HG03095 (cell line): Measurements from ENCODE around the gene CCDC9B.

Experiments
- ATAC-seq: cut with Tn5 transposase; IDR thresholded peaks from one replicate; pipeline ENCODE4 v1.9.1; 2021; ENCODE audit warnings: moderate library complexity; ENCODE audit not compliant: unreplicated experiment

CCDC9B gene

DNA sequence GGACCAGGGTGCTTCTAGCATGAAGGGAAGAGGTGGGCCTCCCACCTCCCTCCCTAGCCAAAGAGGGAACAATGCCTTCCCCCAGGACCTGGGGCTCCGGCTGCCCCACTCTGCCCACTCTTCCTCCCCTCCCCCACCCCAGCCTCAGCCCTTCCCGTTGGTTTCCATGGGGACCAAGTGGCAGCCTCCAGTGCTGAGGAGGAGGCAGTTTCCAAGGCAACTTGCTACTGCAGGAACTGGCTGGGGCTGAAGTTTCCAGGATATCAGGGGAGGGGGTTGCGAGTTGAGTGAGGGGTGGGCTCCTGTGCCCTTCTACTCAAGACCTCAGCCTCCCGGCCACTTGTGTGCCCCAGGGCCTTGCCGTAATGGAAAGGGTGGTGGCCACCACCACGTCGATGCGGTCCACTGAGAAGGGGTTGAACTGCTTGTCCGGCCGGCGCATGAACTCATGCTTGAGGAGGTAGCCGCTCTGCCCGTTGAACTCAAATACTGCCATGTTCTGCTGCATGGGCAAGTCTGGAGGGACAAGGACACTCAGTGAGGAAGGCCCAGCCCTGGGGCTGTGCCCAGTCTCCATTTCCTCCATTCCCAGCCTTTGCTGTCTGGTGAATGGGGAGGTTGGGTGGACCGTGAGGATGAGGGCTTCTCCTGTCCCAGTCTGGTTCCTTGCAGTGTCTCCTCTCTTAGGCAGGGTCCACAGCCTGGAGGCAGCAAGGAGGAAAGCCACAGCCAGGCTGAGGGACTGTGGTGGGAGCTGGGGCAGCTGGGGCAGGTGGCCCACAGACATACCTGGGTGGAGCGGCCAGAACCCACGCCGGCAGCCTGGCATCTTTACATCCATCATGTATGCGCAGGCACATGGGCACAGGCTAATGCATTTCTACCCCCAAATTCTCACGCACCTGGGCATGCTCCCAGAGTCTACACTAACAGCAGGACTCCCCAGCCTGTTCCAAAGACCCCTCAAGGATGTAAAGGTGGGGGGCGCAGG lies 46.5 kb downstream of the CCDC9B start:
- no peak for ATAC-seq

DNA sequence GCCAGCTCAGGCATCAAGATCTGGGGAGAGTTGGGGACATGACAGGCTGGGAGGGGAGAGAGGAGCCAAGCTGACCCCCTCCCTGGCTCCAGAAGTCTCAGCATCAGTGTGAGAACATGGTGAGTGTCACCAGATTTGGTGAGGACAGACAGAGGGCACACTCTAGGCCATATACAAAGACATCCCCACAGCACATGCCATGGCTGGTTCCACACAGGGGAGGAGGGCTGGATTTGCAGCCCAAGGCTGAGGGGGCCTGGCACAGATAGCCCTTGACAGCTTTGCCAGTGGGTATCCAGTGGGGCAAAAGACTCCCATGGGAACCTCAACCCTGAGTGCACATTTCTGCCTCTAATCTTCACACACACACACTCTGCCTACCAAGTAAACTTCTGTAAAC lies 47.7 kb downstream of the CCDC9B start:
- ATAC-seq, result no peak

DNA sequence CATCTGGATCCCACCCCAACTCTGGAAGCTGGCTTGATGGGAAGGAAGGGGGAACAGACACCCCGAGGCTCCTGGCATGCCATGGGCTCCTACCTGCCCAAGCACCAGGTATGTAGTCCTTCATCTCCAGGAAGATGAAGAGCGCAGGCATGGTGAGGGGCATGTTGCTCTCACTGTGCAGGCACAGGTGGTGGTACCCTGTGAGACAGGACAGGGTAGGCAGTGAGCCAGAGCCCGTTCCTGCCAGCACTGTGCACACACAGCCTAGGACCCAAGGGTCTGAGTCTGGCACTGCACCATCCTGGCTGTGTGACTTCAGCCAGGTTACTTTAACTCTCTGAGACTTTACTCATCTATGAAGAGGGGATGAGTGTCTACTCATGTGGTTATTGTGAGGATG lies 48.5 kb downstream of the CCDC9B start:
- ATAC-seq, result no peak

DNA sequence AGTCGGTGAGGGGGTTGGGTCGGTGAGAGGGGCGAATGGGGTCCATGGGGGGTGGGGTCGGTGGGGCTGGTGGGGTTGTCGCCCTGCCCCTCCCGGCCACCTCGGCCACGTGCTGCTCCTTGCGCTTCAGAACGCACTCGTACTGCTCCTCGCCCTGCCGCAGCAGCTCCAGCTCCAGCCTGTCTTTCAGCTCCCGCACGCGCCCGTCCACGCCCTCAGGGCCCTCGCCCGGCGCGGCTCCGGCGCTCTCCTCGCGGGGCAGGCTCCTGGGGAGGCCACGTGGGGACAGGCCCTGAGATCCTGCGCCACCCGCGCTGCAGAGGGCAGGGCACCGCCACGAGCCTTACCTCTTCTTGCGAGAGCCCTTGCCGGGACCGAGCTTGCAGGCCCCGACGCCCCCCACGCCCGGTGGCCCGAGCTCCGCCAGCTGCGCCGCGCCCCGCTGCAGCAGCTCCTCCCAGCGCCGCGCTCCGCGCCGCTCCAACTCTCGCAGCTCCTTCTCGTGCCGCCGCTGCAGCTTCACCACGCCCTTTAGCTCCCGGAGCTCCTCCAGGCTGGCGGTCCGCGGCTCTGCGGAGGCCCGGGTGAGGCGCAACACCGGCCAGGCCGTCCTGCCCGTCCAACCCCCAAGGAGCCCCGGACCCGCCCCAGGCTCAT lies 49.7 kb downstream of the CCDC9B start:
- no peak for ATAC-seq

DNA sequence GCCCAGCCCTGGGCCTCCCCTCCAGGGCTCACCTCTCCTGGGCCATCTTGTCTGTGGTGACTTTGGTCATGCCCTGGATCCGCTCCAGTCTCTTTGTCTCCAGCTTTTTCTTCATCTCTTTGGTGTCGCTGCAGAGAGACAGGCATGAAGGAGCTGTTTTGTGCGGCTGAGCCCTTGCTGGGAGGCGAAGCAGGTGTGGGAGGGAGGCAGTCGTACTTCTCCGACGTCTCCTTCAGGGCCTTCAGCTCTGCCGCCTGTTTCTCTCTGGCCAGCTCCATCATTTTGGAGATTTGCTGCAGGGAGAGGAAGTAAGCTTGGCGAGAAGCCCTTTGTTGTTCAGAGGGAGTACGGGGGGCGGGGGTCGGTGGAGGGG lies 50.2 kb downstream of the CCDC9B start:
- ATAC-seq, result no peak

DNA sequence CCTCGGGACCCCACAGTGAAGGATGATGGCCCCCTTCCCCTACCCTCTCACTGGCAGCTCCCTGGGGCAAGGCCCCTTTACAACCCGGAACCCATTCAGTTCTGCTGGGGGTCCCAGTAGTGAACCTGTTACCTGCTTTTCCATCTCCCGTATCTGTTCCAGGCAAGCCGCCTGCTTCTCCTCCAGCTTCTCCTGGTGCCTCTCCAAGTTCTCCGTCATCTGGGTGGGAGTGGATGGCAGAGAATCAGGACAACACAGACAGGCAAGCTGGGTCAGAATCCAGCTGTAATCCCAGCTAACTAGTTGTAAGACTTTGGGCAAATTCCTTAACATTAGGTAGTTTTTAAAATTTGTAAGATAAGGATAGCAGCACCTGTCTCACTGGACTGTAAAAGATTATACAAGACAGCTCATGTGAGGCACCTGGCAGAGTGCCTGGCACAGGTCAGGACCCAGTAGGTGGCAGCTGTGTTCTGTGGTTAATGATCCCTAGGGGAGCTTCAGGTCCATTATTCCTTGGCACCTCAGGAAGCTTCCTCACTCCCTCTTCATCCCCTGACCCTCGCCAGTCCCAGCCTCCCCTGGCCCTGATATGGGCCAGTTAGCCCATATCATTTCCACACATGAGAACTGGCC lies 51.5 kb downstream of the CCDC9B start:
- no peak for ATAC-seq

DNA sequence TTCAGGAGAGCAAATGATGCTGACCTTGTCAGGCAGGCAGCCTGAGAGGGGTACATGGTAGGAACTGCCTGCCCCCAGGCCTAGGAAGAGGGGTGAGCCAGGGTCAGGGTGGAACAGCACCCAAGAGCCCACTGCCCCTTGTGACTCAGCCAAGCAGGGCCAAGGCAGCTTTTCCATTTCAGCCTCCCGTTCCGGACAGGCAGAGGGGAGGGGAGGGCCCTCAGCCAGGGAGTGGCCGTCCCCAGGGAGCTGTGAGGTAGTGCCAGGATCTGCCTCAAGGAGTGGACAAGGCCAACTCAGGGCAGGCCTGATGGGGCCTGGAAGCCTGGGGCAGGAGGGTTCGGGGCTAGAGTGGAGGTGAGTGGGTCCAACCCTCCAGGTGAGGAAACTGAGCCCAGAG lies 52.8 kb downstream of the CCDC9B start:
- no peak for ATAC-seq

DNA sequence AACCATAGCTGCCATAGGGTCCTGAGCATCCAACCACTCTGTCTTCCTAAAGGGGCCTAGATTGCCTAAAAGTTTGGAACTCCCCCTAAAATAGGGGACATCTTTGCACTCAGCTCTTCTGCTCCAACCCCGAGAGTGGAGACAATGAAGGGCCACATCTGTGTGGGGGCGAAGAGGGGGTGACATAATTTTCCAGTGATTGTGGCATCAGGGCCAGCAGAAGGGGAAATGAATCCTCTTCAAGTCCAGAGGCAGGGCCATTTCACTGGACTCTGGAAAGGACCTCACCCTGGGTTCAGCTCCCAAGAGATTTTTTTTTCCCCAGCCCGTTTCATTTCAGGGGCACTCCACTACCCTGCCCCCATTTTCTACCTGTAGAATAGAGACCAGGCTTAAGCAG lies 53.2 kb downstream of the CCDC9B start:
- ATAC-seq, result no peak

DNA sequence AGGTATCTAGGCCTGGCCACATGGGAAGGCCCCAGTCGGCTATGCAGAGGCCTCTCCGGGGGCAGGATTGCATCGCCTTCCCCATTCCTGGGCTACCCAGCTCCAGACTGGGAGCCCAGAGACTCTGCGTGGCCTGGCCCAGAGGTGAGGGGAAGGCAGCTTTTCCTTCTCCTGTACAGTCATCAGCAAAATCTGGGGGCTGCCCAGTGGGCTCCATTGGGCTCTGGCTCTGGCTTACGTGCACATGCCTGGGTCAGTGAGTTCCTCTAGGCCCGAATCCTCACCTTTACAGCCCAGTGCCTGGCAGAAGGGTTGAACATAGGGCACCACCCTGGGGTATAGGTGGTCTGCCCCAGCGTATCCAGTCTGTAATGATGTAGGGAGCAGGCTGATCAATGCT lies 53.9 kb downstream of the CCDC9B start:
- ATAC-seq, result no peak

DNA sequence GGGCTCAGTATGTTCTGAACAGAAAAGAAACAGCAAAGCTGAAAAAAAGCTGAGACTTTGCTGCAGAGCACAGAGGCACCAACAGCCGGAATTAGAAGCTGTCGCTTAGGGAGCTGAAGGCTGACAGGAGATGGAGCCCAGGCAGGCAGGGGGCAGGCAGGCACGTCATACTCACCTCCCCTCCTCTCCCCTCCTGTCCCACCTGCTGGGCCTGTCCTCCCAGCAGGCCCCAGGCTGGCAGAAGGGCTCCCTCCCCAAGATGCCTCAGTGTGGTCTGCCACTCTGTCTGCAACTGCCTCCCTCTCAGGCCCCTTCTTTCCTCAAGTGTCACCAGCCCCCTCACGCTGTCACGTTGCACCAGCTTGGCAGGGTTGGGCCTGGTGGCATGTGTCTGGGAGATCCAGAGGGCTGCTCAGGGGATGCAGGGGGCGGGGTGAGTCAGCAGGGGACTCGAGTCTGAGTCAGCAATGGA lies 54.6 kb downstream of the CCDC9B start:
- ATAC-seq, result no peak

DNA sequence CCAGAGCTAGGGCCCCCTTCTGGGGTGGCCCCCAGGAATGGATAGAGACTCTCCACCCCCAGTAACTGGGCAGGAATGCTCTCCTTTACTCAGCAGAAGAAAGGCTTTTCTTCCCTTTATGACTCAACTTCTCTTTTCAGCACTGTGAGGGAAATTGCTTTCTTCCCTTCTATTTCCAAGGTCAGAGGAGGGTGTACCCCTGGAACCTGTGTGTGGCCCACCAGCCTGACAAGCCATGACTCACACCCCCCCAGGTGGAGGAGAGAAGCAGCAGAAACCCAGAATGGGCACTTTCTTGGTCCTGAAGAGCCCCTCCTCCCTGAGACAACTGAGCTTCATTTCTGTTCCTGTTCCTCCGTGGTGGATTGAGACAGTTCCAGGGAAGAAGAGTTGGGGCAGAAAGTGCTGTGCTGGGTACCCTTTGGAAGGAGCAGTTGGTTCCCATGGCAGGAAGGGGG lies 55.2 kb downstream of the CCDC9B start:
- no peak for ATAC-seq

DNA sequence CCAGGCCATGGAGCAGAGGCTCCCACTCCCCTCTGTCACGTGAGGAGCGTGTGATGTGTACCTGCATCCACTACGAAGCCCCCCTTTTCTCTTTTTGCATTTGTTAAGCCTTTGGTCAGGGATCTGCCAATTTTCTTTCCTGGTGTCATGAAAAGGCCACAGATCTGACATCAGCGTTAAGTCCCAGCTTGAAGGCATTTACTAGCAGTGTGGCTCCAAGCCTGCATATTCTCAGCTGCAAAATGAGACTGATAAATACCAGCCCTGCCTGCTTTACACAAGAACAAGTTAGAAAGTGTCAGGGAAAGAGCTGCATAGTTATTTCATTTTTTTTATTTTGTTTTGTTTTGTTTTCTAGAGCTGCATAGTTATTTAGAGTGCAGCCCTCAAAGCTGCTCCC lies 55.6 kb downstream of the CCDC9B start:
- no peak for ATAC-seq

DNA sequence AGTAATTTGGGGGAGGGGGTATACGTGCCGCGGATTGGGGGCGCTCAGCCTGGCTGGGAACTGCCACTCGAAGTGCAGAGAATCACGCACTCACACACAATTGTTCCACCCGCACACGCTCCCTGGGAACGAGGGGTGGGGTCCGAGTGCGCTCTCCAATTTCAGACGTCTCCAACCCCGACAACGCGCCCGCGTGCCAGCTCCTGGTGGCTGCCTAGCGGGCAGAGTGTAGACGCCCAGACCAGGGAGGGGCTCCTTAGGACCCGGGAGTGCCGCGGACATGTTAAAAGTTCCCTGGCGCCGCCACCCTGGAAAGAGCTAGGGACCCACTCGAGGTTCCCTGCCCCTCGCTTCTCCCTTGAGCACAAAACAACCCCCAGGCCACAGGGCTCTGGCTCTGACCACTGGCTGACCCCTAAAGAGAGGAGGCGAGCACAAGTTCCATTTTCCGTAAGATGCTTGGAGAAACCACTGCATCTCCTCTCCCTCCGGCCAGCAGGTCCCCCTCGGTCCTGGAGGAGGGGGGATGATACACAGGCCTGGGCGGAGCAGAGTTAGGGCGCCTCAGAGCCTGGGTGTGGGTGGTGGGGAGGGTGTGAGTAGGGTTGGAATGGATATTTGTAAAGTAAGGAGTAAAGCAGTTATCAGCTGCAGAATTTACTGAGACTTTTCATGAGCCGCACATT lies 57.0 kb downstream of the CCDC9B start:
- no peak for ATAC-seq

DNA sequence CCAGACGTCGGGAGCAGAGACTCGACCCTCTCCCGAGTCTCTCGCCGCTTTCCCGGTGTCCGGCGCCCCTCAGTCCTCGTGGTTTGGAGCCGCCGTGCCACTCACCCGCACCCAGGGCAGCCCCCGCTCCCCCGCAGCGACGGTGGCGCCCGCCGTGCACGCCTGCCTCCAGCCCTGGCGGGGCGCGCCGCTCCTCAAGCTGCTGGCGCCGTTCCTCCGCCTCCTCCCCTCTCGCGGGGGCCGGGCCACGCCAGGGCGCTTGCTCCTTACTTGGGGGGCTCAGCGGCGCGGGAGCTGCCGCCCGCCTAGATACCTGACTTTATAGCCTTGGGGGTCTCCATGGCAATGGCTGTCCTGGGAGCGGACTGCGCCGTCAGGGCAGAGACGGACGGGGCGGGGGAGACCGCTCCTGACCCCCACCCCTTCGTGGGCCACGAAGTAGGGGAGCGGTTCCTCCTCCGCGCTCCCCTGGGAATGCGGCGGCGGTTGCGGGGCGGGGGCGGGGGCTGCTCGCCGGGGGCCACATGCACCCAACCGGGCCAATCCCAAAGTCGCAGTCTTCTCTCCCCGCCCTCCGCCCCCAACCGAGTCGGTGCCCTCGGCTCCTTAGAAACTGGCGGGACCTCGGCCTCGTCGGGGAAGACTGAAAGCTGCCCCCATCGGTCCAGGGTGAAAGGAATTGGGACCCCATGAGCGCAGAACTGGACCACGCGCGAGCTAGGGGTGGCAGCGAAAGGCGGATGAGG lies 57.7 kb downstream of the CCDC9B start, which contains the start of gene ANKRD63:
TSS of gene ANKRD63 (minus strand) at position 196 of the 746 bp plus-strand sequence. CDS start 478 bp downstream, outside the sequence.
- ATAC-seq, result peak; percentile 10

DNA sequence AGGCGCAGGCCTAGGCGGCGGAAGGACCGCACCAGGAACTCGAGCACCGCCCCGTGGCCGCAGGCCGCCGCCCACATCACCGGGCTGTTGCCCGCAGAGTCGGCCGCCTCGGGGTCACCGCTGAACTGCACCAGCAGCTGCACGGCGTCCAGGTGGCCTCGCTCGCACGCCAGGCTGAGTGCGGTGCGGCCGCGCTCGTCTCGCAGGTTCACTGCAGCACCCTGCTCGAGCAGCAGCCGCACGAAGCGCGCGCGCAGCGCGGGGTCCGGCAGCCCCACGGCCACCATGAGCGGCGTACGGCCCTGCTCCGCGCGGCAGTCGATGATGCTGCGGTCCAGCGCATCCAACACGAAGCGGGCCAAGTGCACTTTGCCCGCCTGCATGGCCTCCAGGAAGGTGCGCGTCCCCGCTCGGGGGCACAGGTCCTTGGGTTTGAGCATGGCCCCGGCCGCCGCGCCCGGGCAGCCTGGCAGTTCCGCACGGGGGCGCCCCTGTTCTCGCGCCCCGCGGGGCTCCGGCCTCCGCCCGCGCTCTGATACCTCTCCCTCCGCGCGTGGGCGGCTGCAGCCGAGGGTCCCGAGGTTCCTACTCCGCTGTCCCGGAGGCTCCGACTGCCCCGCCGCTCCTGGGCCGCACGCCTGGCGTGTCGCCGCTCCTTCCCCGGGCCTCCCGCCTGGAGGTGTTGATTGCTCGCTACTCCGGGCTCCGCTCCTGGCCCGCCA lies 58.4 kb downstream of the CCDC9B start:
- peak; percentile 44 for ATAC-seq

DNA sequence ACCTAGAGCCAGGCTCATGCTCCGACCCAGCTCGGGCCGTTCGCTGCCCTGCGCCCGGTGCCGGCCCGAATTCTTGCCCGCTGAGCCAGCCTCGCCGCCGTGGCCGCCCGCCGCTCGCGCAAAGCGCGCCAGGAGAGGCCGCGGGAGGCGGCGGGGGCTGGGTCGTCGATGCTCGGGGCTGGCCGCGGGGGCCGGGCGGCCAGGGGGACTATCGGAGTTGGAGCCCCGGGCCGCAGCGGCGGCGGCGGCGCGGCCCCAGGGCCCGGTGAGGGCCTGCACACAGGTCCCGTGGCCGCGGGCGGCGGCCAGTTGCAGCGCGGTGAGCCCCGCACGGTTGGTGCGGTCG lies 59.0 kb downstream of the CCDC9B start:
- ATAC-seq, result no peak
